ENCODE data around the gene PMPCA.

DNA sequence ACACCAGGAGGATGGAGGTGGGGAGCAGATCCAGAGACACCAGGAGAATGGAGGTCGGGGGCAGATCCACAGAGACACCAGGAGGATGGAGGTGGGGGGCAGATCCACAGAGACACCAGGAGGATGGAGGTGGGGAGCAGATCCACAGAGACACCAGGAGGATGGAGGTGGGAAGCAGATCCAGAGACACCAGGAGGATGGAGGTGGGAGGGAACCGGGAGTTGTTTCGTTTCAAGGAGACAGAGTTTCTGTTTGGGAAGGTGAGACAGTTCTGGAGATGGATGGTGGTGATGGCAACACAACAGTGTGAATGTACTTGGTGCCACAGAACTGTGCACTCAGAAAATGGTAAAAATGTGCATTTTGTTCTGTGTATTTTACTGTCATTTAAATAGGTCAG is 38.2 kb downstream of the PMPCA start:
- TF ChIP-seq, protein P1, sequence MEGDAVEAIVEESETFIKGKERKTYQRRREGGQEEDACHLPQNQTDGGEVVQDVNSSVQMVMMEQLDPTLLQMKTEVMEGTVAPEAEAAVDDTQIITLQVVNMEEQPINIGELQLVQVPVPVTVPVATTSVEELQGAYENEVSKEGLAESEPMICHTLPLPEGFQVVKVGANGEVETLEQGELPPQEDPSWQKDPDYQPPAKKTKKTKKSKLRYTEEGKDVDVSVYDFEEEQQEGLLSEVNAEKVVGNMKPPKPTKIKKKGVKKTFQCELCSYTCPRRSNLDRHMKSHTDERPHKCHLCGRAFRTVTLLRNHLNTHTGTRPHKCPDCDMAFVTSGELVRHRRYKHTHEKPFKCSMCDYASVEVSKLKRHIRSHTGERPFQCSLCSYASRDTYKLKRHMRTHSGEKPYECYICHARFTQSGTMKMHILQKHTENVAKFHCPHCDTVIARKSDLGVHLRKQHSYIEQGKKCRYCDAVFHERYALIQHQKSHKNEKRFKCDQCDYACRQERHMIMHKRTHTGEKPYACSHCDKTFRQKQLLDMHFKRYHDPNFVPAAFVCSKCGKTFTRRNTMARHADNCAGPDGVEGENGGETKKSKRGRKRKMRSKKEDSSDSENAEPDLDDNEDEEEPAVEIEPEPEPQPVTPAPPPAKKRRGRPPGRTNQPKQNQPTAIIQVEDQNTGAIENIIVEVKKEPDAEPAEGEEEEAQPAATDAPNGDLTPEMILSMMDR (conservative IDR thresholded peaks at IDR 0.05; ENCODE audit: low read depth, low read length): no peak
- no peak for TF ChIP-seq EZH2 (IDR thresholded peaks at IDR 0.05; ENCODE audit: low read length, unreplicated experiment)
- no peak for TF ChIP-seq EZH2phosphoT487 (IDR thresholded peaks at IDR 0.05; ENCODE audit: borderline replicate concordance, low read length)
